ENCODE data around the gene TMEM185A. TPM values are rescaled to one million over a fixed set of nuclear protein-coding genes. Genes with fewer than 3 reads are reported as not detected.
"Not testable (repeated sequence)": the region's sequence is repeated elsewhere in the genome, so short reads cannot be mapped to it uniquely, and the experiment has no call there.

Gene TMEM185A
- total RNA-seq, 6 donors from 2014 or later = 9.4 to 26.0 (median 17.2) TPM

DNA sequence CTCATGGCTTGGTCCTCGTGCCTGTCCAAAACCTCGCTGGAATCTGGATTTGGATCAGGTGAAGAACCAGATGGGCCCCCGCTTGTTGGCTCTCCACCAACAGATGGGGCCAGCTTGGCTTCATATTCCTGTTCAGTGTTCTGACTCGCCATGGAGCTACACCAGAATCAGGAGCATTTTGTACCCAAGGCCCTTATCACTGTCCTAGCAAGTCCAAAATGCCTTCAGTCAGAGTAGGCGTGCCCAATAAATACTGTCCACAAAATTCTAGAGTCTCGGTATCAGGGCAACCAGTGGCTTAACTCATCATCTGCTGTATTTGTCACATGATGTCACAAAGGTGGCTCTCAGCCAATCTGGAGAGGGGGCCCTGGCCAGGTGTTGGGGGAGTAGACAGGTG, 81.9 kb downstream of the TMEM185A start, which contains the start of gene HSFX3:
Gene HSFX3, minus strand, starts transcription at position 224 of the 400 bp plus-strand sequence. Its CDS starts 72 bp downstream, at position 152.
- not testable (repeated sequence) for H3K9me3 ChIP-seq; DNase-seq; H3K36me3 ChIP-seq; H3K4me1 ChIP-seq; H3K4me3 ChIP-seq; H3K27ac ChIP-seq; ATAC-seq (ENCODE audit: low FRiP score in 2 of 2); H3K27me3 ChIP-seq
- 100% methylated on average over 1 of the region's 6 CpGs; no CpG with 5 or more reads in 1 of the 2 donors for WGBS, 2 donors

DNA sequence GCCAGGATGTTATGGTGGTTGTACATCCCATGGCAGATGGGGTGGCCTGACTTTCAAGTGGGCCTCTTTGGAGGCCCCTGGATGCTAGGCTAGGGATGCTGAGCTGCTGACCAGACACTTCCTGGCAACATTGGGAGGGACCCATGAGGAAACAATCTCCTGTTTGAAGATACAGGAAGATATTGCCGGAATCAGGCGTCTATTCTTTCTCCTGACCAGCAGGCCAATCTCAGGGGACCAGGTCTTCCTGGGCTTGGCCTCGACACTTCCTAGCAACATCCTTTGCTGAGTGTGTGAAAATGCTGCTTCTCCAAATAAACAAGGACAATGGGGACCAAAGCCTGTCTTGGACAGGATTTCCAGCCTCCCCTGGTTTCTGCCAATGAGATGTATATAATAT, 83.8 kb downstream of the TMEM185A start:
- not testable (repeated sequence) for H3K27ac ChIP-seq; DNase-seq; H3K36me3 ChIP-seq; H3K4me3 ChIP-seq; H3K9me3 ChIP-seq; H3K27me3 ChIP-seq; H3K4me1 ChIP-seq; ATAC-seq (ENCODE audit: low FRiP score in 2 of 2)
- WGBS, 2 donors = 40% methylated on average over 1 of the region's 3 CpGs; no CpG with 5 or more reads in 1 of the 2 donors

DNA sequence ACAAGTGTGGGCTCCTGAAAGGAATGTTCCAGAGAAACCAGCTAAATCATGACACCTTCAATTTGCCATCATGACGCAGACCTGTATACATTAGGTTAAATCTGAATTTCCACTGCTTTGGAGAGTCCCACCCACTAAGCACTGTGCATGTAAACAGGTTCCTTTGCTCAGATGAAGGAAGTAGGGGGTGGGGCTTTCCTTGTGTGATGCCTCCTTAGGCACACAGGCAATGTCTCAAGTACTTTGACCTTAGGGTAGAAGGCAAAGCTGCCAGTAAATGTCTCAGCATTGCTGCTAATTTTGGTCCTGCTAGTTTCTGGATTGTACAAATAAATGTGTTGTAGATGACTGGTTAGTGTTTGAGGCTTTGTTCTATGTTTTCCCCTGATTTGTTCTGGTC, 84.6 kb downstream of the TMEM185A start:
- not testable (repeated sequence) for H3K9me3 ChIP-seq; DNase-seq; H3K36me3 ChIP-seq; H3K4me1 ChIP-seq; H3K4me3 ChIP-seq; H3K27ac ChIP-seq; H3K27me3 ChIP-seq; ATAC-seq (ENCODE audit: low FRiP score in 2 of 2)
- 71 to 83% methylated on average over 1 of the region's 1 CpG for WGBS, 2 donors

Other genes with a start within 250 kb of the TMEM185A start
- gene IDS, start 126.5 kb downstream of the TMEM185A start, total RNA-seq = 100 to 1,000 TPM in 3 of 6 donors, 10 to 100 TPM in 3; 77.5 to 130 (median 97.5) TPM
- 10 to 100 TPM; 12.2 to 30.5 (median 17.2) TPM for gene EOLA1, start 90.8 kb downstream of the TMEM185A start, total RNA-seq
- not detected for gene HSFX3, start 81.9 kb downstream of the TMEM185A start, total RNA-seq
- not detected for gene MAGEA9B, start 44.3 kb downstream of the TMEM185A start, total RNA-seq
- under 1 TPM in 2 of 6 donors, not detected in 4; 0.24 to 0.49 TPM for gene HSFX2, start 36.5 kb downstream of the TMEM185A start, total RNA-seq
- gene MAGEA11, start 80.3 kb upstream of the TMEM185A start, total RNA-seq = not detected
- 1 to 10 TPM in 3 of 6 donors, under 1 TPM in 1, not detected in 2; 0.91 to 4.2 (median 1.4) TPM for gene HSFX1, start 142.3 kb upstream of the TMEM185A start, total RNA-seq
- gene MAGEA9, start 150.1 kb upstream of the TMEM185A start, total RNA-seq = not detected
- gene MAGEA8, start 249.4 kb upstream of the TMEM185A start, total RNA-seq = not detected